ENCODE measurements around the gene POLR2A. TPM values are rescaled to one million over a fixed set of nuclear protein-coding genes. Genes with fewer than 3 reads are reported as not detected.
A peak's percentile ranks its signal among the peaks of the same experiment; 100 is the strongest.

The POLR2A gene
- total RNA-seq, 2 donors from 2014 or later: 129 to 189 TPM

DNA sequence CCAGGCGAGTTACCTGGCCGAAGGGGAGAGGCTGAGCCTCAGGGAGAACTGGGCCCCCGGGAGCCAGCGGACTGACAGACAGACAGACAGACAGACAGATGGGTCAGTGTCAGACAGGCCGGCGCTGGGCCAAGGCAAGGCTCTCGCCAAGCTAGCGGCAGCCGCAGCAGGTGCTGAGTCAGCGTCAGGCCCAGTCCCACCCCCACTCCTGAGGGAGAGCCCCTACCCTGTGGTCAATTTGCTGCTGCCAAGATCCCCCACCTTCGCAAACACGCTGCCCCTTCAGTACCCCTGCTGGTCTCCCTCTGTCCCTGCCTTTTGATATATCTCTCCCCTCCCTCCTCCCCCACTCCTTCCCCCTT, 43.4 kb upstream of the POLR2A start:
- peak overlapping the region; percentile 96 for H3K27ac ChIP-seq (ENCODE audit: low read depth, low read length)
- H3K4me3 ChIP-seq (ENCODE audit: low read length): peak overlapping the region; percentile 91
- H3K27me3 Mint-ChIP-seq (ENCODE audit: insufficient read depth): peaks cover 84% of the 10 kb centered on the region

DNA sequence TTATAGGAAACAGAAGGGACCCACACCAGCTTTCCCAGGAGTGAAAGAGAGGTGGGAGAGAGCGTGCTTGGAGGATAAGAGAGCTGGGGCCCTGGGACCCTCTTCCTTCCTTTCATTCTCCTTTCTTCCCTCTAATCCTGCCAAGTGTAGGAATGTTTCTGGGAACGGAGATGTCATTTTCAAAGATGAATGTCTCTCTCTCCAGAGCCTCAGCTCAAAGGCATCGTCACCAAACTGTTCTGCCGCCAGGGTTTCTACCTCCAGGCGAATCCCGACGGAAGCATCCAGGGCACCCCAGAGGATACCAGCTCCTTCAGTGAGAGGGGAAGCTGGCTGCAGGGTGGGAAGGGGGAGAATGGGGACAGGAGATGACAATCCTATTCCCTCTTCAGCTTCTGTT, 42.9 kb upstream of the POLR2A start:
- peak overlapping the region; percentile 91 for H3K4me3 ChIP-seq (ENCODE audit: low read length)
- peaks cover 18% of the 10 kb centered on the region for H3K4me1 Mint-ChIP-seq
- TF ChIP-seq, protein P1, sequence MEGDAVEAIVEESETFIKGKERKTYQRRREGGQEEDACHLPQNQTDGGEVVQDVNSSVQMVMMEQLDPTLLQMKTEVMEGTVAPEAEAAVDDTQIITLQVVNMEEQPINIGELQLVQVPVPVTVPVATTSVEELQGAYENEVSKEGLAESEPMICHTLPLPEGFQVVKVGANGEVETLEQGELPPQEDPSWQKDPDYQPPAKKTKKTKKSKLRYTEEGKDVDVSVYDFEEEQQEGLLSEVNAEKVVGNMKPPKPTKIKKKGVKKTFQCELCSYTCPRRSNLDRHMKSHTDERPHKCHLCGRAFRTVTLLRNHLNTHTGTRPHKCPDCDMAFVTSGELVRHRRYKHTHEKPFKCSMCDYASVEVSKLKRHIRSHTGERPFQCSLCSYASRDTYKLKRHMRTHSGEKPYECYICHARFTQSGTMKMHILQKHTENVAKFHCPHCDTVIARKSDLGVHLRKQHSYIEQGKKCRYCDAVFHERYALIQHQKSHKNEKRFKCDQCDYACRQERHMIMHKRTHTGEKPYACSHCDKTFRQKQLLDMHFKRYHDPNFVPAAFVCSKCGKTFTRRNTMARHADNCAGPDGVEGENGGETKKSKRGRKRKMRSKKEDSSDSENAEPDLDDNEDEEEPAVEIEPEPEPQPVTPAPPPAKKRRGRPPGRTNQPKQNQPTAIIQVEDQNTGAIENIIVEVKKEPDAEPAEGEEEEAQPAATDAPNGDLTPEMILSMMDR (conservative IDR thresholded peaks at IDR 0.05): no peak
- H3K9ac ChIP-seq (ENCODE audit: extremely low read depth, low read length, poor library complexity, severe bottlenecking): no peak overlapping the region
- H3K9me3 ChIP-seq (ENCODE audit: control insufficient read depth, low read length): no peaks in the 10 kb centered on the region
- H3K36me3 ChIP-seq (ENCODE audit: control insufficient read depth, insufficient read depth, low read length): no peaks in the 10 kb centered on the region
- H3K27me3 Mint-ChIP-seq (ENCODE audit: insufficient read depth): peaks cover 83% of the 10 kb centered on the region
- H3K4me1 ChIP-seq (ENCODE audit: control insufficient read depth, insufficient read depth, low read length): no peaks in the 10 kb centered on the region
- H3K9me3 Mint-ChIP-seq: no peaks in the 10 kb centered on the region
- no peak overlapping the region for H3K27ac Mint-ChIP-seq
- peaks cover 48% of the 10 kb centered on the region for H3K27me3 ChIP-seq (ENCODE audit: control insufficient read depth, insufficient read depth, low read length, poor library complexity, severe bottlenecking)
- H3K4me3 Mint-ChIP-seq: peak overlapping the region; percentile 83
- H3K27ac ChIP-seq (ENCODE audit: low read depth, low read length): no peak overlapping the region
- WGBS, 2 experiments (ENCODE audit: insufficient coverage in 1 of 2, insufficient read length in 1 of 2): 59 to 60% methylated on average over 6 of the region's 7 CpGs
- DNase-seq: peak; percentile 67
- H3K36me3 Mint-ChIP-seq (ENCODE audit: low read depth): no peaks in the 10 kb centered on the region

More for the DNA sequence above, 43.4 kb upstream of the POLR2A start:
- Mint-ChIP-seq H3K27ac (peak overlapping the region; percentile 87), H3K36me3 (ENCODE audit: low read depth) (no peaks in the 10 kb centered on the region), H3K9me3 (no peaks in the 10 kb centered on the region), H3K4me3 (peak overlapping the region; percentile 83), H3K4me1 (peaks cover 16% of the 10 kb centered on the region)
- H3K9me3 ChIP-seq (ENCODE audit: control insufficient read depth, low read length): no peaks in the 10 kb centered on the region
- H3K9ac ChIP-seq (ENCODE audit: extremely low read depth, low read length, poor library complexity, severe bottlenecking): peak overlapping the region; percentile 74
- H3K27me3 ChIP-seq (ENCODE audit: control insufficient read depth, insufficient read depth, low read length, poor library complexity, severe bottlenecking): peaks cover 51% of the 10 kb centered on the region
- peaks cover 3% of the 10 kb centered on the region for H3K4me1 ChIP-seq (ENCODE audit: control insufficient read depth, insufficient read depth, low read length)
- H3K36me3 ChIP-seq (ENCODE audit: control insufficient read depth, insufficient read depth, low read length): no peaks in the 10 kb centered on the region
- TF ChIP-seq, protein P1 (conservative IDR thresholded peaks at IDR 0.05): peak; percentile 36
- DNase-seq: peak; percentile 89
- WGBS, 2 experiments (ENCODE audit: insufficient coverage in 1 of 2, insufficient read length in 1 of 2): 6 to 8% methylated on average over 9 to 12 of the region's 12 CpGs

DNA sequence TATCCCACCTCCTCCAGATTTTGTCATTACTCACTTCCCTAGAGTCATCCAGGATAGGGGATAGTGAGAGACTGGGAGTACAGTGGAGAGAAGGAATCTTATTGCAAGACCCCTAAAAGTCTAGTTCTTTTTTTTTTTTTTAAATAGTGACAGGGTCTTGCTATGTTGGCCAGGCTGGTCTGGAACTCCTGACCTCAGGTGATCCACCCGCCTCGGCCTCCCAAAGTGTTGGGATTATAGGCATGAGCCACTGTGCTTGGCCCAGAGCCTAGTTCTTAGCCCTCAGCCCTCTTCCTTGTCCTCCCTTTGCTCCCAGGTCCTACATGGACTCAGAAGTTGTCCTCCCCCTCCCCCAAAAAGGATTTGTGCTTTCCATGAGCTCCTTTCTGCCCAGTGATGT, 42.0 kb upstream of the POLR2A start:
- TF ChIP-seq, protein P1 (conservative IDR thresholded peaks at IDR 0.05): no peak
- no peak overlapping the region for H3K27ac ChIP-seq (ENCODE audit: low read depth, low read length)
- peaks cover 83% of the 10 kb centered on the region for H3K27me3 Mint-ChIP-seq (ENCODE audit: insufficient read depth)
- DNase-seq: no peak
- H3K4me1 ChIP-seq (ENCODE audit: control insufficient read depth, insufficient read depth, low read length): no peaks in the 10 kb centered on the region
- no peak overlapping the region for H3K27ac Mint-ChIP-seq
- H3K9ac ChIP-seq (ENCODE audit: extremely low read depth, low read length, poor library complexity, severe bottlenecking): no peak overlapping the region
- H3K4me3 ChIP-seq (ENCODE audit: low read length): no peak overlapping the region
- no peak overlapping the region for H3K4me3 Mint-ChIP-seq
- peaks cover 43% of the 10 kb centered on the region for H3K27me3 ChIP-seq (ENCODE audit: control insufficient read depth, insufficient read depth, low read length, poor library complexity, severe bottlenecking)
- H3K36me3 ChIP-seq (ENCODE audit: control insufficient read depth, insufficient read depth, low read length): no peaks in the 10 kb centered on the region
- H3K9me3 ChIP-seq (ENCODE audit: control insufficient read depth, low read length): no peaks in the 10 kb centered on the region
- WGBS, 2 experiments (ENCODE audit: insufficient coverage in 1 of 2, insufficient read length in 1 of 2): 80 to 93% methylated on average over 2 of the region's 2 CpGs
- H3K4me1 Mint-ChIP-seq: peaks cover 18% of the 10 kb centered on the region
- H3K36me3 Mint-ChIP-seq (ENCODE audit: low read depth): no peaks in the 10 kb centered on the region
- no peaks in the 10 kb centered on the region for H3K9me3 Mint-ChIP-seq

Data from endodermal cell (in vitro differentiated cells).